ENCODE results near the gene VAV2. TPM values are rescaled to one million over a fixed set of nuclear protein-coding genes. Genes with fewer than 3 reads are reported as not detected.

VAV2 gene
- total RNA-seq, 1 donor from 2014 or later = 41.3 TPM

DNA sequence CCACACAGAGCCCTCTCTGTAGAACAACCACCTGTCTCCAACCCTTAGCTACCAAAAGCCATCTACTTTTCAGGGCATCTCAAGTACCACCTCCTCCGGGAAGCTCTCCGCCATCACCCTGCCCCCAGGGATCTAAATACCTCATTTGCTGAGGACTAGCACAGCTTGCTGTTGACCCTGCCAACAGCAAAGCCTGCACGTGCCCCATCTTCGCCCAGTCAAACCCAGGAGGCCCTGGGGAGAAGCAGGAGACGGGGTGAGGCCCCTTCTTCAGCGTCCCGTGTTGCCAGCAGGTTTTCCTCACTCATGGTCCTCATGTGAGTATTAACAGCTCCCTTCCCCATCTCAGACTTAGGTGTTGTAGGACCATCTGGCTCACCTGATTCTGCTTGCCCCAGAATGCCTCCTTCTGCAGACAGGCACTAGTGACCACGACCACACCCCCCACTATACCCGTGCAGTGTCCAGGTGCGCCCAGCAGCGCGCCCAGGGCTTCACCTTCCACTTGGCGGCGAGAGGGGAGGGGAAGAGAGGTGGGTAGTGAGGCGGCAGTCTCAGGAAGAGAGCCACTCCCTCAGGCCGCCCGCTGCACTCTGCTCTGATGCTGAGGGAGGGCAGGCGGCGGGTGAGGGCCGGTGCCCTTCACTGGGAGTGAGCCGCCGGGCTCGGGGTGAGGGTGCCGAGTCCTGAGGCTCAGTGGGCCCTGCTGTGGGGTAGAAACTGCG is 11.1 kb downstream of the VAV2 start:
- no peak for DNase-seq

GRCh38 chr9:133979921-133980863 is 11.9 kb downstream of the VAV2 start:
- DNase-seq = no peak

GRCh38 chr9:133979273-133979920 is 12.7 kb downstream of the VAV2 start:
- no peak for DNase-seq

GRCh38 chr9:133978899-133979272 is 13.2 kb downstream of the VAV2 start:
- DNase-seq = no peak

DNA sequence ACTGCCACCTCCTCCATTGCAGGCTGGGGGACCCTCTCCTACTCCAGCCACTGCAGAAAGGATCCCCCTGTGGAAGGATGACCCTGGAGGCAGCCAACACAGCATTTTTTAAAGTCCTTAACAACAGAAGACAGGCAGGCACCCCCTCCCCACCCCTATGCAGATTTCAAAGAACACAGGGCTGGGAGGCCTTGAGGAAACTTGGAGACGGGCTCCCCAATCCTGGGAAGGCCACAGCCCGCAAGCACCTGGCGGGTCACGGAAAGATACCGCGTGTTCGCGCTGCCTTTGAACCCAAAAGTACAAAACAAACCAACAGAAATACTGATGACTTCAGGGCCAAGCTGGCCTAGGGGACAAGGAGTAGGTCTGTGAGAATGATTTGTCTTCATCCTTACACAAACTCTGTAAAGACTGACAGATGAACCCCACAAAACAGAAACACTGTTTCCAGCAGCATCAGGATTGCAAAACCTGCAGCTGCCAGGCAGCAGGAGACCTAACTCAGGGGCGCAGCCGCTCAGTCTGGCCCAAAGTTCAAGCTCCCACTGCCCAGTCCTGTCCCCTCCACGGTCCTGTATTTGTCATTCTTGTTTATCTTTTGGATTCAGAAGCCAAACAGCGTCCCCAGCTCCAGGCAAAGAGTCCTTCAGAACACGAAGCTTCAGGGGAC is 13.8 kb downstream of the VAV2 start:
- no peak for DNase-seq

GRCh38 chr9:133977421-133978201 is 14.5 kb downstream of the VAV2 start:
- DNase-seq = no peak

GRCh38 chr9:133976887-133977286 is 15.2 kb downstream of the VAV2 start:
- DNase-seq = no peak

GRCh38 chr9:133976191-133976861 is 15.8 kb downstream of the VAV2 start:
- DNase-seq = no peak

- no peak for DNase-seq
These were observed 16.6 kb downstream of the VAV2 start for GRCh38 chr9:133975511-133975910.

- DNase-seq = no peak
These were observed 17.3 kb downstream of the VAV2 start for GRCh38 chr9:133974631-133975341.

GRCh38 chr9:133973791-133974630 is 18.1 kb downstream of the VAV2 start:
- no peak for DNase-seq

- no peak for DNase-seq
These were observed 18.9 kb downstream of the VAV2 start for GRCh38 chr9:133973111-133973790.

- DNase-seq = no peak
These were observed 19.9 kb downstream of the VAV2 start for GRCh38 chr9:133971981-133972941.

GRCh38 chr9:133971121-133971951 is 20.8 kb downstream of the VAV2 start:
- DNase-seq = no peak

GRCh38 chr9:133970581-133971058 is 21.5 kb downstream of the VAV2 start:
- no peak for DNase-seq
